ENCODE results near the gene ULK3. TPM values are rescaled to one million over a fixed set of nuclear protein-coding genes. Genes with fewer than 3 reads are reported as not detected.
A peak's percentile ranks its signal among the peaks of the same experiment; 100 is the strongest.

The ULK3 gene
- total RNA-seq, 1 experiment from 2014 or later = 96.4 TPM

GRCh38 chr15:74840851-74841775 lies 1.8 kb downstream of the ULK3 start:
- DNase-seq (ENCODE audit: low spot score) = no peak

- DNase-seq (ENCODE audit: low spot score) = no peak
Observed at GRCh38 chr15:74839526-74840395, 3.2 kb downstream of the ULK3 start.

DNA sequence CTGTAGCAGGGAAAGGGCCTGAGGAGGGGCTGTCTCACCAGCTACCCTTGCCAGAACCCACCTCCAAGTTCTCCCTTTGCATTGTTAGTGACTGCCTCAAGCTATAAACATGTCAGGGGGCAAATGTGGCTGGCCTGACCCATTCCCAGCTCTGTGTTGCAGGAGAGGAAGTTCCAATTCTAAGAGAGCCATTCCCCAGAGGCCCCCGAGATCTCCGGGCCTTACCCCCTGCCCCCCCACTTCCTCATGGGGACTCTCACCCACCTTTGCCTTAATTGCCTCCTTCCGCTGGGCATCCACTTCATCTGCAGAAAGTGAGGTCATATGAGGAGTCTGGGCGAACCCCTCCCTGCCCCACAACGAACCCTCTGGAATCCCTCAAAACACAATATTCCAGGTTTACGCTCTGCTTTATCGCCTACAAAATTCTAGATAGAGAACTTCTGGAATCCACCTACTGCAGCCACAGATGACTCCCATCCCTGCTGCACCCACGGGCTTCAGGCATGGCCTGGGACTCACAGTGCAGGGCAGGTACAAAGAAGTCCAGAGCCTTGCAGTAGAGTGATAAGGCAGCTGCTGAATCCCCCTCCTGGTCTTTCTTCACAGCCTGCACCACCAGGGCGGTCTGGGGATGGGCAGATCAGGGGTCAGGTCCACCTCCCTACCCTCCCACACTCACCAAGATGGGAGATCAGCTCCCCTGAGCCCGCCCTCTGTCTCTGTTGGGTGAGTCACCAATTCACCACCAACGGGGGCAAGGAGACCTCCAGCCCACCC lies 4.0 kb downstream of the ULK3 start:
- DNase-seq (ENCODE audit: low spot score) = no peak

GRCh38 chr15:74838137-74838516 lies 4.8 kb downstream of the ULK3 start:
- DNase-seq (ENCODE audit: low spot score) = no peak

DNA sequence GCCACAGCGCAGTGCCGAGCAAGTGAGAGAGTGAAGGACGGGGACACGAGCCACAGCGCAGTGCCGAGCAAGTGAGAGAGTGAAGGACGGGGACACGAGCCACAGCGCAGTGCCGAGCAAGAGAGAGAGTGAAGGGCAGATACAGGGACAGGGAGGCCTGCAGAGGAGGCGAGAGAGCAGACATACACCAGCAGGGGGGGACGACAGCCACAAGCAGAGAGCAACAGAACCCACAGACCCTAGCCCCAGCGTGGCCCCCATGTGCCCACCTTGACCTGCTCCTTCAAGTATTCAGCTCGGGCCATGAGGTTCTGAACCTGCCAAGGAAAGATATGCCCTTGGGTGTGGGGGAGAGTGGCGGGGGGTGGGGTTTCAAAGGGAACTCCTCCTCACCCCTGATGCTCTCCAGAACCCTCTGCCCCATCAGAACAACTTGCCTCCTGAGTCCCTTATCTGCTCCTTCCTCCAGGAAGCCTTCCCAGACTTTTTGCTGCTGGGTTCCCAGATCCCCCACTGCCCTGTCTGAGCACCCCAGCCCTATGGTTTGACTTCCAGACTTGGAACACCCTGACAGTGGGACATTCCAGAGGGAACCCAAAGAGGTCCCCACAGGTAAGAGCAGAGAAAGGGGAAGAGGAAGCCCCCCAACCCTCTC lies 5.3 kb downstream of the ULK3 start:
- DNase-seq (ENCODE audit: low spot score) = no peak

- DNase-seq (ENCODE audit: low spot score) = no peak
Observed at GRCh38 chr15:74836846-74837245, 6.1 kb downstream of the ULK3 start.

DNA sequence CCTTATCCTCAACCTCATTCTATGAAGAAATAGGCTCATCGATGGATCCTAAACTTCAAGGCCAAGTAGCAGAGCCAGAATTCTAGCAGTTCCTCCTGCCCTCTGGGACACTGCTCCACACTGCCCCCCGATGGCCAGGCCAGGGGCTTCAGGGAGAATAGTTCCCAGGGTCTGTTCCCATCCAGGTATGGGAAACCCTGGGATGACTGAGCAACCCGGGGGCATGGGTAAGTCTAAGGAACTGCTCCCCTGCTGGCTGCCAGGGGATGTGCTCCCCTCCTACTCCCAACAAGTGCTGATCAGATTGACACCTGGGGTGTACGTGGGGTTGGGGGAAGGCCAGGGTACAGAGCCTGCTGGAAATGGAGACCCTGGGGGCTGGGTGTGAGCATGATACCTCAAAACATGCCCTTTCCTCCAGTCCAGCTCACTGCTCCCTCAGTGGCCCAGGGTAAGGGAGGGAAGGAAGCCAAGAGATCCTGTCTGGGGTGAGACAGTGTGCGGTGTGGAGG lies 7.6 kb downstream of the ULK3 start:
- peak; percentile 91 for DNase-seq (ENCODE audit: low spot score)

DNA sequence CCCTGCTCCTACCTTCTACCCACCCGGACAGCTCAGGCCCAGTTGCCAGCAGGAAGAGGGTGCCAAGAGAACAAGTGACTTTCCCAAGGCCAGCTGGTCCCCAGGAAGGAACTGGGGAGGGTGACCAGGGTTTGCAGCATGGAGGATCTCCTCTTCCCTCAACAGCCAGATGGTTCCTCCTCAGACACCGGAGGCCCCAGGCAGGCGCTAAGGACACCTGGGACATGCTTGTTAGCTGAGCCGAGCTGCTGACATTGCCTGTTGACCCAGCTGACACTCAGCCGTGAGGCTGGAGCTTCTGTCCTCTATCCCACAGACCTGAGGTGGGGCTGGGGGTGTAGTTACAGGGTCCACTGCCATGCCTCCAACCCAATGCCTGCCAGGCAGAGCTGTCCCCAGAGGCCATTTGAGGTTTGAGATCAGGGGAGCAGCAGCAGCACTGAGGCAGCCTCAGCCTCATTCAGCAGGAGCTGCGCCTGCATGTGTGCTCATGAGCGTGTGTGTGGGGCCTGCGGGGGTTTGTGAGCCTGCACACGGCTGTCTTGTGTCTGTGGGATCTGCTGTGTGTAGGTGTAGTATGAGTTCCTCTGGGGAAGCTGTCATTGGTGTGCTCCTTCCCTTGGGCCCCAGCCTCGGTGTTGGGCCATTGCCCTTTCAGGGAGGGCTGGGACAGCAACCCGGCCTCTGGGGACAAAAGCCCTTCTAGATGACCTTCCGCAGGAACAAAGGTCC lies 9.4 kb downstream of the ULK3 start:
- no peak for DNase-seq (ENCODE audit: low spot score)

DNA sequence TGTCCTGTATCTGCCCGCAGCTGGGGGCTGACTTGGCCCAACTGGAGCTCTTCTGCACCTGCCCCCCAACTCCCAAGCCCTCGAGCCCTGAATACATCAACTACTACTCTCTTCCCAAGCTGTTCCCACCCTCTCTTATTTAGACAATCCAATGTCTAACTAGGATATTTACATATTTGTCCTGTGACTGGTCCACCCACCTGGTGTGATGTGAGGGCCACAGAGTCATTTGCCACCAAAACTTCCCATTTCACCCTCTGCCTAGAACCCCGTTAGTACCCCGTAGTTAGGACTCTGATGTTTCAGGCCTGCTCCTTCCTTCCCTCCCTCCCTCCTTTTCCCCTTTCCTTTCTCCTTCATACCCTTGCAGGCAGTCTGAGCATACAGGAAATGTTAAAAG lies 10.1 kb downstream of the ULK3 start:
- DNase-seq (ENCODE audit: low spot score) = no peak

DNA sequence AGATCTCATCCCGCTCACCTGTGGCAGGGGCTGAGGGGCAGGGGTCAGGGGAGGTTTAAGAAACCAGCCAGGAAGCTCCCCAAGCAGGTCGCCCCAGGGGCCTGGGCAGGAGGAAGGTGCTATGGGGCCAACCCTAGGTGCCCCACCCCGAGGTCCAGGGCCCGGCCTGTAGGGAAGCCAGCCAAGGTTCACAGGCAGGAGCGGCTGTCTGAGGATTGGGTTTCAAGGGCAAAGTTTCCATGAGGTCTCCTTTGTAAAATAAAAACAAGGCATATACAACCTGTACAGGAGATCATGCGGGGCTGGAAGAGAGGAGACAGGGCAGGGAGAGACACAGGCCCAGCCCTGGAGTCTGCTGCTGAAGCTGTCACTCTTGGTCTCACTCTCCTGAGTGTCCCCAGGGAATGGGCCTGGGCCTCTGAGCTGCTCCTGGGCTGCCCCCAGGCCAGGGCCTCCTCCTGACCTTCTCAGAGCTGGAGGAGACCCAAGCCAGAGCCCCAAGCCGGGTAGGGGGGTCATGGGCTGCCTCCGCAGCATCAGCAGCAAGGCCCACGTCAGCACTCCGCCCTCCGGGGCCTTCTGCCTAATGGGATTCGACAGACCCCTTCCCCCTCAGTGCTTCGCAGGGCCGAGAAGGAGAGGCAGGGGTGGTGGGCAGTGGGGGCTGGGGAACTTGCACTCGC lies 11.0 kb downstream of the ULK3 start:
- DNase-seq (ENCODE audit: low spot score) = no peak

DNA sequence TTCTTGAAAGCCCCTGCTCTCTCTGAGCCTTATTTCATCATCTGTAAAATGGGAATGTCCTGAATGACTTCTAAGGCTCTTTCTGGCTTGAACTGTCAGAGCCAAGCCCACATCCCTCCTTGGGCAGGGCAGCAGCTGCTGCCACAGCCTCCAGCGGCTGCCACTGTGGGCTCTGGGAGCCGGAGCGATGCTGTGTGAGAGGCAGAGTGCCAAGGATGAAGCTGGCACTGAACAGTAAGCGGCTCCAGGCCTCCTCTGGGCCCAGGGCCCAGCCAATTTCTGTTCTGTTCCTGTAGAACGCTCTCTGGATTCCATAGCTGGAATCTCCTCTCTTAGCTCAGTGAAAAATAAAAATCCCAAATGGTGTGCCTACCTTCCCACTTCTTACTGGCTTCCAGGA lies 12.1 kb downstream of the ULK3 start:
- no peak for DNase-seq (ENCODE audit: low spot score)

DNA sequence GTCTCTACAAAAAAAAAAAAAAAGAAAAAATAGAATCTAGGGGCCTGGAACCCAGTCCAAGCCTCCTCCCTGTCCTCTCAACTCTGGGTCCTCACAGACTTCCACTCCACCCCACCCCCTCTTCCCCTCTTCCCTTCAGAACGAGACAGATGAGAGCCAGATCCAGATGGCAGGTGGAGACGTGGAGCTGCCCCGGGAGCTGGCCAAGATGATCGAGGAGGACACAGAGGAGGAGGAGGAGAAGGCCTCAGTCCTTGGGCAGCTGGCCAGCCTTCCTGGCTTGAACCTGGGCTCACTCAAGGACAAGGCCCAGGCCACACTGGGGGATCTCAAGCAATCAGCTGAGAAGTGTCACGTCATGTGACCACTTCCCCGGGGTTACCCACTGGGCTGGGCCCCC lies 13.0 kb downstream of the ULK3 start:
- DNase-seq (ENCODE audit: low spot score) = no peak

- DNase-seq (ENCODE audit: low spot score) = no peak
Observed at GRCh38 chr15:74829486-74829885, 13.5 kb downstream of the ULK3 start.

- no peak for DNase-seq (ENCODE audit: low spot score)
Observed at GRCh38 chr15:74828835-74829234, 14.1 kb downstream of the ULK3 start.

DNA sequence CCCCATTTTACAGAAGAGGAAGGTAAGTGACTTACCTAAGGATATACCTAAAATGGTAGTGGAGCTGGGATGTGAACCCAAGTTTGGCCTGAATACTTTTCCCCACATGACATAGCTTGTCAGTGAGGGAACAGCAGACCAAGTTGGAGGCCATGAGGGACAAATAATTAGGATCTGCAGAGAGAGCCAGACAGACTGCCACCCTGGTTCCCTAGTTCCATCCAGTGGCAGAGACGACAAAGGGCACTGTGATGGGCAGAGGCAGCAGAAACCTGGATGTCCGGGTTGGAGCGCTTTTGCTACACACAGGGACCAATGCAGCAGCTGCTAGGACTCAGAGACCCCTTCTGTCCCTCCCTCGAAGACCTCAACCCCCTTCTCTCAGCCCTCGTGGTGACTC lies 15.3 kb downstream of the ULK3 start:
- DNase-seq (ENCODE audit: low spot score) = peak; percentile 30

DNA sequence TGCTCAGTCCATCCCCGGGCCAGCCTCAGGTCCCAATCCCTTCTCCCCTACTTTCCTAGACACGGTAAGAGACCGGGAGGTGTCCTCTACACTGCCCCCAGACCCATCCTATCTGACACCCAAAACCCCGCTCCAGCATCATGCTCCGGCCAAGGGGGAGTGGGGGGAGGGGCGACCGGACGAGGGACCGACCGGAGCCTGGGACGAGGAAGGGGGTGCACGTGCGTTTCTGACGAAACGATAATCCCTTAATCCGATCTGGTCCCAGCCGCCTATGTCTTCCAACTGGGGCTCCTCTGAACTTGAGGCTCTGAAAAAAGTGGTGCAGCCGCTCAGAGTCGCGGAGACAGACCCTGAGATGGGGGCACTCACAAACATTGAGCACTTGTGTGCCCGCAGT lies 16.0 kb downstream of the ULK3 start:
- DNase-seq (ENCODE audit: low spot score) = no peak

GRCh38 chr15:74826364-74826819 lies 16.6 kb downstream of the ULK3 start, which contains the start of gene CPLX3:
Gene CPLX3 (plus strand): TSS chr15:74826627. CDS start chr15:74826704, 77 bp downstream.
- no peak for DNase-seq (ENCODE audit: low spot score)

GRCh38 chr15:74825866-74826265 lies 17.1 kb downstream of the ULK3 start:
- no peak for DNase-seq (ENCODE audit: low spot score)

DNA sequence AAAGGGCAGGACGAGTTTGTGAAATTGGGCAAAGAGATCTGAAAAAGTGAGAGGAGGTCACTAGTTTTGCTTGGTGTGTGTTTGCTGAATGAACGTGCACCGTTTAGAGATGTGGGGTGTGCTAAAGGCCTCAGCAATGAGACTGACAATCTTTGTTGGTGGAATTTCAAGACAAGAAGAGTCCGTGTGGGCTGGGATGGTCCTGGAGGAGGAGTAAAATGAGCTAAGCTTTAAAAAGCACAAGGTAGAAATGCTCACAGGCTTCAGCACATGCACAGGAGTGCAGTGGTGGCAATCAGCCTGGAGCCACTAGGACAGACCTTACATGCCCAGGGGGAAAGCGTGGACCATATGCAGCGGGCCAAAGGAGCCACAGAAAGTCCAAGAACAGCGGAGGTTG lies 18.0 kb downstream of the ULK3 start:
- DNase-seq (ENCODE audit: low spot score) = no peak

DNA sequence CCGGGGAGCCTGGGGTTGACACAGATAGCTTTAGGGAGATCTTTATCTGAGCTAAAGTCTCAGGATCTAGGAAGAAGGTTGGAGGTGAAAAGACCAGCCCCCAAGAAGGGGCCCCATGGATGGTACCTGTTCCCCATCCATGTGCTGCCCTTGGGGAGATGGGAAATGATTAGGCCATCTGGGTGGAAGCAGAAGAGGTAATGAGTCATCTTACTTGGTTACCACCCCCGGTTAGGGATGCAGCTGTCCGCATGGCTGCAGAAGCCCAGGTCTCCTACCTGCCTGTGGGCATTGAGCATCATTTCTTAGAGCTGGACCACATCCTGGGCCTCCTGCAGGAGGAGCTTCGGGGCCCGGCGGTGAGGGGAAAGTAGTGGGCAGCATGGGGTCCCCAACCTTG lies 19.6 kb downstream of the ULK3 start:
- no peak for DNase-seq (ENCODE audit: low spot score)

Data from HT-29 (cell line).